Suppressor macrophage treated with lipopolysaccharide for 4 hours (primary cell): Measurements from ENCODE around the gene PYGB.
"Not testable (repeated sequence)": the region's sequence is repeated elsewhere in the genome, so short reads cannot be mapped to it uniquely, and the experiment has no call there.

Experiments used
- DNase-seq: peaks from one replicate; pipeline ENCODE4 v3.0.0-alpha.2; 2020

The PYGB gene

GRCh38 chr20:25315418-25316210 is 67.7 kb downstream of the PYGB start:
- DNase-seq, result peak; percentile 60

- DNase-seq, result no peak
These were observed 68.8 kb downstream of the PYGB start for GRCh38 chr20:25316506-25317190.

- no peak for DNase-seq
These were observed 69.6 kb downstream of the PYGB start for GRCh38 chr20:25317351-25318075.

DNA sequence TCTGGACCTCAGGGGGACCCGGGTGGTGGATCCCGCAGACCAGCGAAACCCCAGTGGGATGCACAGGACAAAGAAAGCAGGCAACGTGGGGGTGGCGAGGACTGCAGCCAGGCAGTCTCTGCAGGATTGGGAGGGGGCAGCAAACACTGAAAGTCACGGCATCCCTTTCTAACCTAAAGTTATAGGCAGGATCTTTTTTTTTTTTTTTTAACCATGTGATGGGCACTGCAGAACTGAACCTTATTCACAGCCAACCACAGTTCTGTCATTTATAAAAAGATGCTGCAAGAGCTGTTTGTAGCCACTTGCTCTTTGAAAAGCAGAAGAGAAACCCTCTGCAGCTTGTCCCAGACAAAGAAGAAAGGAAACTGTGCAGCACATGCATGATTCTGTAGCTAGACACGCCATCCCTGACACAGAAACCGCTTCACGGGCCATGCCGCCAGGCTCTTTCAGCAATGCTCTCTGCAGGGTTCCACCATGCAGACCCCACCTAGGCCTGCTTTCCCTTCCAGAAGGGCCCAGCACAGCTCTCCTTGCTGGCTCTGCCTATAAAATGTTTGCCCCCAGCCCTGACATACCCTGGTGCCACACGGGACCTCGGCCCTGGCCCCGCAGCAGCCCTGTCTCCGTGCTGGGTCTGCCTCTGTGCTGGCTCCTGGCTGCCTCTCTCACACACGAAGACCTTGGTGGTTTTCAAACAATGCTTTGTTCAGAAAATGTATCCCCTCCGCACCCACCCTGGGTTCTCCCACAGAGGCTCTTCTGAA is 70.8 kb downstream of the PYGB start:
- DNase-seq, result peak; percentile 93

GRCh38 chr20:25319241-25320034 is 71.6 kb downstream of the PYGB start:
- no peak for DNase-seq

- DNase-seq, result no peak
These were observed 72.3 kb downstream of the PYGB start for GRCh38 chr20:25320035-25320800.

- DNase-seq, result peak; percentile 67
These were observed 73.5 kb downstream of the PYGB start for GRCh38 chr20:25321262-25321831.

GRCh38 chr20:25321991-25322390 is 74.1 kb downstream of the PYGB start:
- DNase-seq, result no peak

DNA sequence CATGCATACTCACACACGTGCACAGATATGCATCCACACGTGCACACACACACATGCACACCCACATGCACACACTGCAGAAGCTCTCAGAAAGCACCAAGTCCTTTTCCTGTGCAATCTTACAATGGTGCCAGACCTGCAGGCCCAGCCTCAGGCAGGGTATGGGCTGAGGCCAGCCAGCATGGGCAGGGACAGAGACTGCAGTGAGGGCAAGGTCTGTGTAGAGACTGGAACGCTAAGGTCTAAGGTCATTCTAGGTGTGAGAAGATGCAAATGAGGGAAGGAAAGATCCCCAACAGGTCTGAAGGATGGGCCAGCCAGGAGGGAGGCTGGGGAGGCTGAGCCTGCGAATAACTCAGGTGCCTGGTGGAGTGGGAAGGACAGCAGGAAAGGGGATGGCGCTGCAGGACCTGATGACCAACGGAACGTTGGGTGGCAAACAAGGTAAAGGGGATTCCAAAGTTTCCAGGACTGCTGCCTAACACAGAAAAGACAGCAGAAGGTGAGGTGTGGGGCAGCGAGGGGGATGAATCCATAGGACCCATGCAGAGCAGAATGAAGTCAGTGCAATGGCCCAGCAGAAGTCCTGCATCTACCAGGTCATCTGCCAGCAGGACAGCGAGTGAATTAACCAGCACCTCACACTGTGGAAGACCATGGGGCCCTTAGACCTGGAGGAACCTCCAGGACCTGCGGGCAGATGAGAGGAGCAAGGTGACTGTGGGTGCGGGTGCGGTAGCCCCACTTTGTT is 75.8 kb downstream of the PYGB start:
- DNase-seq, result no peak

- DNase-seq, result peak; percentile 96
These were observed 76.5 kb downstream of the PYGB start for GRCh38 chr20:25324412-25324811.

DNA sequence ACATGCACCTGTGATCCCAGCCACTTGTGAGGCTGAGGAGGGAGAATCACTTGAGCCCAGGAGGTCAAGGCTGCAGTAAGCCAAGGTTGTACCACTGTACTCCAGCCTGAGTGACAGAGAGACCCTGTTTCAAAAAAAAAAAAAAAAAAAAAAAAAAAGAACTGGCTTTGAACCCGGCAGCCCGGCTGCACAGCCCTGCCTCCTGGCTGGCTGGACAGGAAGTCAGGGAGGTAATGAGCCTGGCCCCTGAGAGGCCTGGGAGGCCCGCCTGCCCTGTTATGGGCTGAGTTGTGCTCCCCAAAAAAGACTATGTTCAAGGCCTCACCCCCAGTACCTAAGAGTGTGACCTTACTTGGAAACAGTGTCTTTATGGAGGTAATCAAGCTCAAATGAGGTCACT is 77.2 kb downstream of the PYGB start:
- DNase-seq, result no peak

GRCh38 chr20:25325997-25326396 is 78.1 kb downstream of the PYGB start:
- DNase-seq, result no peak

GRCh38 chr20:25327521-25328235 is 79.8 kb downstream of the PYGB start:
- DNase-seq, result peak; percentile 39

DNA sequence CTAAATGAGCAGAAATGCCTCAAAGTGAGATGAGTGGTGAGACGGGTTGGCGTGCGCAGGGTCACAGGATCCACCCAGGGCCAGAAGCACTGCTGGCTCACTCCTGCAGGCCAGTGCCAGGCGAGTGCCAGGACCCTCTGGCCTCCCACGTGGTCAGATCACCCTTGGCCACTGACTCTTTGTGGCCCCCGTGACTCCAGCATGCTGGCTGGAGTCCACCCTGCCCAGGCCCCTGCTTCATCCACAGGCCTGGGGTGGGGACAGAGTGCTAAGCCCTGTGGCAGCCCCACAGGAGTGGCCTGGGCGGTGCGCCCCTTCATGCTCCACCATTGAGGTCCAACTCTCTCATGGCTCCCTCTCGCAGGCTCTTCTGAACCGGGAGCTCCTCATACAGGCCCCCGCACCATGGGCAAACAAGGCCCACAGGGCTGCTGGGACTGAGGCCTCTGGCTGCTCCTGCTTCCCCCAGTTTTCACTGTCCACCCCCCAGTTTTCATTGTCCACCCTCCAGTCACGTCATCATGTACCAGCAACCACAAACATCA is 81.1 kb downstream of the PYGB start:
- DNase-seq, result no peak

GRCh38 chr20:25334972-25335371 is 87.1 kb downstream of the PYGB start:
- not testable (repeated sequence) for DNase-seq

GRCh38 chr20:25336561-25337422 is 88.9 kb downstream of the PYGB start:
- DNase-seq, result no peak

DNA sequence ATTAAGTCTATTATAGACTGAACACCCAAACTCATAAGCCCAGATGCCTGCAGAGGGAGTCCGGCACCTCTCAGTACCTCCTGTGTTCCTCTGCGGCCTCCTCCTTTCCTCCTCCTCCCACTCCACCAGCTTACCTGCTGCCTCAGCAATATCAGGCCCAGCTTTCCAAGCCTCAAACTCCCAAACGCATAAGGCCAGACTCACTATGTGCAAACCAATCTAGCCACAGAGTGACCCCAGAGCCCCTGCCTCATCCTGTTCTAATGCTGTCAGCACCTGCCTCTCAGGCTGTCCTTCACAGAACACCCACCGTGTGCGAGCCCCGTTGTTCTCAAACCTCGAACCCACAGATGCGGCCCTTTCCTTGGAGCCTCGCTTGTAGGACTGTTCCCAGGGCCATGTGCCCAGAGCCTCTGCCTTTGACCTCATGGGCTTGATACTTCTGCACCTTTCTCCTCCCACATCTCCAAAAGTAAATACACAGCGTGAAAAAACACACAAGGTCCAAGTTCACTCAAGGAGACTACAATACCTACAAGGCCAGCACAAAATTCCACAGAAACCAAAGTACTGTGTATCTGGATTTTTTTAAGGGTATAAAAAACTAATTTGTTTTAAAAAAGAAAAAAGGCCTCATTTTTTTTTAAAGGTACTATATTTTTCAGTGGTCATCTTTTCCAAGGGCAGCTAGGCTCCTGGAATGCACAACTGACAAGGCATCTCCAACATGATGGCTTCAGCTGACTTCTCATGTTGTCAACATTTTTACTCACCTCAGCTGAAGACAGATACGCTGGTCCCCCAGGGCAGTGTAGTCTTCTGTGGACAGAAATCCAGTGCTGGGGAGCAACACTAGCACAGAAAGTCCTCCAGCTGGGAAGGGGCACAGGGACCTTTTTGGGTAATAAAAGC is 90.5 kb downstream of the PYGB start:
- no peak for DNase-seq
